B cell (primary cell): Measurements from ENCODE around the gene OTOGL.

Experiments used
- EZH2 ChIP-seq: IDR thresholded peaks from 2 replicates; pipeline ENCODE4 v1.6.1; 2012; ENCODE audit warnings: borderline replicate concordance, low read depth, mild to moderate bottlenecking, moderate library complexity, low read length; ENCODE audit not compliant: insufficient read depth, poor library complexity, severe bottlenecking
- TF ChIP-seq, protein P1 (sequence below): fragments of 200-600 bp; IDR thresholded peaks from one replicate; pipeline ENCODE4 v1.8.0; 2022; ENCODE audit warnings: antibody characterized with exemption, mild to moderate bottlenecking

DNA sequence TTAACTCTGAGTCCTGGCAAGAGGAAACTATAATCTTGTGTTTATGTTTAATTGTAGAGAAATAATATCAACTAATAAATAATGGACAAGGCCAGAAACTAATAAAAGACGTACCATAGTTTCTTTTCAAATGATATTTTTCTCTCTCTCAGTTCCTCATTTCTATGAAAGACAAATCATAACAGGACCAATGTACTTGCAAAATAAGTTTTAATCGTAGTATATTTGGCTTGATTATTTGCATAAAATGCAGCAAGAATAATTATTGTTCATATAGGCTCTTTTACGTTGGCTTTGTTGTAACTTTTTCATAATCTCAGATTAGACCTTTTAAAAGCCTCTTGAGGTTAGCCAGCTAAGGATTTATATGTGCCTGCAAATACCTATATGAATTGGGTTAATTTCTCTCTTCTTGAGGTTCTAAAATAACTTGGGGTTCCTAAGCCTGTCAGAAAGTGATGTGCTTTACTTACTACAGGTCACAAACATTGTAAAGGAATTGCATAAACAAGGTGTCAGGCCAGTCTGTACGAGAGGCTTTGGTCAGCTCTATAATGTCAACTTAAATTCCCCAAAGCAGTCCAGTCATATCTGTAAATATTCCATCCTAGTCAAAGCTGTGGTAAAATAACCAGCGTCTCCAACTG, 191.9 kb downstream of the OTOGL start:
- TF ChIP-seq, protein P1, sequence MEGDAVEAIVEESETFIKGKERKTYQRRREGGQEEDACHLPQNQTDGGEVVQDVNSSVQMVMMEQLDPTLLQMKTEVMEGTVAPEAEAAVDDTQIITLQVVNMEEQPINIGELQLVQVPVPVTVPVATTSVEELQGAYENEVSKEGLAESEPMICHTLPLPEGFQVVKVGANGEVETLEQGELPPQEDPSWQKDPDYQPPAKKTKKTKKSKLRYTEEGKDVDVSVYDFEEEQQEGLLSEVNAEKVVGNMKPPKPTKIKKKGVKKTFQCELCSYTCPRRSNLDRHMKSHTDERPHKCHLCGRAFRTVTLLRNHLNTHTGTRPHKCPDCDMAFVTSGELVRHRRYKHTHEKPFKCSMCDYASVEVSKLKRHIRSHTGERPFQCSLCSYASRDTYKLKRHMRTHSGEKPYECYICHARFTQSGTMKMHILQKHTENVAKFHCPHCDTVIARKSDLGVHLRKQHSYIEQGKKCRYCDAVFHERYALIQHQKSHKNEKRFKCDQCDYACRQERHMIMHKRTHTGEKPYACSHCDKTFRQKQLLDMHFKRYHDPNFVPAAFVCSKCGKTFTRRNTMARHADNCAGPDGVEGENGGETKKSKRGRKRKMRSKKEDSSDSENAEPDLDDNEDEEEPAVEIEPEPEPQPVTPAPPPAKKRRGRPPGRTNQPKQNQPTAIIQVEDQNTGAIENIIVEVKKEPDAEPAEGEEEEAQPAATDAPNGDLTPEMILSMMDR, result no peak
- TF ChIP-seq EZH2, result no peak
